Measurements from ENCODE around the gene PANK4. TPM values are rescaled to one million over a fixed set of nuclear protein-coding genes. Genes with fewer than 3 reads are reported as not detected.
A peak's percentile ranks its signal among the peaks of the same experiment; 100 is the strongest.
"Not testable (repeated sequence)": the region's sequence is repeated elsewhere in the genome, so short reads cannot be mapped to it uniquely, and the experiment has no call there.

Gene PANK4
- total RNA-seq, 4 donors from 2014 or later: 29.3 to 39.9 (median 38.0) TPM

- Histone ChIP-seq H3K27me3 (no peaks in the 10 kb centered on the region), H3K27ac (no peak overlapping the region), H3K4me3 (replicated peaks in 1 of 3) (no peak overlapping the region), H3K4me1 (peaks cover 6 to 10% of the 10 kb centered on the region in 2 donors), H3K36me3 (no peaks in the 10 kb centered on the region), H3K9me3 (no peaks in the 10 kb centered on the region)
- intact Hi-C loops (cut with DNase I): no loop called here
- TF ChIP-seq POLR2A (IDR thresholded peaks at IDR 0.05) (no peak), CTCF (IDR thresholded peaks at IDR 0.05) (no peak)
- DNase-seq: no peak
- WGBS, 2 donors: 71 to 72% methylated on average over 6 to 8 of the region's 8 CpGs
Measured at GRCh38 chr1:2460203-2460602, 66.2 kb downstream of the PANK4 start.

- no peaks in the 10 kb centered on the region for H3K36me3 ChIP-seq
- no peak overlapping the region for H3K4me3 ChIP-seq (replicated peaks in 1 of 3)
- peak; percentile 84 to 90 for DNase-seq
- 26 to 34% methylated on average over 20 of the region's 23 CpGs for WGBS, 2 donors
- intact Hi-C loops (cut with DNase I): no loop called here
- no peaks in the 10 kb centered on the region for H3K27me3 ChIP-seq
- peaks cover 6 to 10% of the 10 kb centered on the region in 2 donors for H3K4me1 ChIP-seq
- H3K9me3 ChIP-seq: no peaks in the 10 kb centered on the region
- H3K27ac ChIP-seq: no peak overlapping the region
- no peak for TF ChIP-seq POLR2A (IDR thresholded peaks at IDR 0.05)
- peak in 4 of 6 experiments; percentile 39 to 59 (median 41) for TF ChIP-seq CTCF (IDR thresholded peaks at IDR 0.05)
Measured at GRCh38 chr1:2459757-2460156, 66.6 kb downstream of the PANK4 start.

GRCh38 chr1:2459102-2459753 is 67.2 kb downstream of the PANK4 start:
- H3K27ac ChIP-seq; H3K27me3 ChIP-seq; H3K9me3 ChIP-seq; DNase-seq; H3K36me3 ChIP-seq; H3K4me3 ChIP-seq (replicated peaks in 1 of 3); intact Hi-C loops (cut with DNase I): not testable (repeated sequence)
- H3K4me1 ChIP-seq: peaks cover 6 to 10% of the 10 kb centered on the region in 2 donors
- 76 to 80% methylated on average over 8 to 12 of the region's 16 CpGs for WGBS, 2 donors

GRCh38 chr1:2458687-2459086 is 67.7 kb downstream of the PANK4 start:
- Histone ChIP-seq H3K4me1 (peaks cover 6 to 10% of the 10 kb centered on the region in 2 donors), H3K27me3 (no peaks in the 10 kb centered on the region), H3K4me3 (replicated peaks in 1 of 3) (no peak overlapping the region), H3K27ac (no peak overlapping the region), H3K9me3 (no peaks in the 10 kb centered on the region), H3K36me3 (no peaks in the 10 kb centered on the region)
- TF ChIP-seq POLR2A (IDR thresholded peaks at IDR 0.05): no peak
- TF ChIP-seq CTCF (IDR thresholded peaks at IDR 0.05): no peak
- intact Hi-C loops (cut with DNase I): no loop called here
- 81 to 95% methylated on average over 13 to 18 of the region's 18 CpGs for WGBS, 2 donors
- DNase-seq: no peak

Other genes starting within 250 kb of the PANK4 start
- 10 to 100 TPM; 23.3 to 45.3 (median 33.8) TPM for gene MORN1, start 135.0 kb downstream of the PANK4 start, total RNA-seq
- 100 to 1,000 TPM in 1 of 4 donors, 10 to 100 TPM in 3; 73.5 to 101 (median 83.7) TPM for gene RER1, start 134.8 kb downstream of the PANK4 start, total RNA-seq
- gene PEX10, start 114.0 kb downstream of the PANK4 start, total RNA-seq: 10 to 100 TPM; 25.0 to 35.2 (median 33.5) TPM
- 1 to 10 TPM in 2 of 4 donors, under 1 TPM in 2; 0.29 to 2.2 (median 0.76) TPM for gene PLCH2, start 50.3 kb downstream of the PANK4 start, total RNA-seq
- not detected for gene HES5, start 3.7 kb upstream of the PANK4 start, total RNA-seq
- 10 to 100 TPM; 36.3 to 47.5 (median 46.7) TPM for gene TNFRSF14, start 29.8 kb upstream of the PANK4 start, total RNA-seq
- gene PRXL2B, start 60.2 kb upstream of the PANK4 start, total RNA-seq: 10 to 100 TPM; 14.6 to 24.7 (median 18.0) TPM
- 1 to 10 TPM in 2 of 4 donors, under 1 TPM in 1, not detected in 1; 0.98 to 2.5 (median 2.0) TPM for gene MMEL1, start 106.4 kb upstream of the PANK4 start, total RNA-seq

All from thyroid gland (tissue), 4 donors.